Activated CD4-positive, alpha-beta T cell treated with anti-CD3 and anti-CD28 coated beads for 24 hours (primary cell): ENCODE data around the gene ELP1.

ENCODE experiments used
- DNase-seq, 2 donors: peaks; one replicate each; pipeline ENCODE4 v3.0.0-alpha.2; 2020; ENCODE audit warnings: low read depth in 2 of 2

Gene ELP1

DNA sequence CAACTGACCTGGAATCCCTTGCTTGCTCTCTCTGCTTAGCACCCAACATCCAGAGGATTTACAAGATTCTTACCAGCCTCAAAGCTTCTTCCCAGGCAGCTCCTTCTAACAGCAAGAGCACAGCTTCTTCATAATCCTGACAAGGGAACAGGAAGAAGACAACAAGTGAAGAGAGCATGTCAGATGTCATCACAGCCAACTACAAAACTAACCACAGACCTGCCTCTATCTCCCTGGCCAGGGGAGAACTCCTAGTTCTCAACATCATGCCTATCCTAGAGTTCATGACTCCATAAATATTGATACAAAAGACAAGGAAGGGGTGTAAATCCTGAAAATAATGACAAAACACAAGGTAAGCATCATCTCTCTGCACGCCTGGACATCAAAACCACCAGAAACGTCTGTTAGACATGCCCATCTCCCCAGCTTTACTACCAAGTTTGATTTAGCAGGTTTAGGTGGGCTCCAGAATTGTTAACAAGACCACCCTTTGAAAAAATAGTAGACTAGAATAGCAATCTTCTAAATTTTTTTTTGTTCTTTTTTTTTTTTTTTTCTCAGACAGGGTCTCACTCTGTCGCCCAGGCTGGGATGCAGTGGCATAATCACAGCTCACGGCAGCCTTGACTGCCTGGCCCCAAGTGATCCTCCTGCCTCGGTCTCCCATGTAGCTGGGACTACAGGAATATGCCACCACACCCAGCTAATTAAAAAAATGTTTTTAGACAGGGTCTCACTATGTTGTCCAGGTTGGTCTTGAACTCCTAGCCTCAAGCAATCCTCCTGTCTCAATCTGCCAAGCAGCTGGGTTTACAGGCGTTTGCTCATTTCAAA is 51.7 kb downstream of the ELP1 start:
- DNase-seq: no peak

- no peak for DNase-seq
Measured at GRCh38 chr9:108880738-108881316, 53.1 kb downstream of the ELP1 start.

GRCh38 chr9:108877524-108877923 is 56.4 kb downstream of the ELP1 start:
- DNase-seq: no peak

GRCh38 chr9:108876425-108876824 is 57.5 kb downstream of the ELP1 start:
- no peak for DNase-seq

- no peak for DNase-seq
Measured at GRCh38 chr9:108874058-108874788, 59.7 kb downstream of the ELP1 start.

- no peak for DNase-seq
Measured at GRCh38 chr9:108869092-108869725, 64.7 kb downstream of the ELP1 start.

- DNase-seq: no peak
Measured at GRCh38 chr9:108867829-108868228, 66.1 kb downstream of the ELP1 start.

GRCh38 chr9:108867116-108867515 is 66.8 kb downstream of the ELP1 start:
- DNase-seq: no peak

DNA sequence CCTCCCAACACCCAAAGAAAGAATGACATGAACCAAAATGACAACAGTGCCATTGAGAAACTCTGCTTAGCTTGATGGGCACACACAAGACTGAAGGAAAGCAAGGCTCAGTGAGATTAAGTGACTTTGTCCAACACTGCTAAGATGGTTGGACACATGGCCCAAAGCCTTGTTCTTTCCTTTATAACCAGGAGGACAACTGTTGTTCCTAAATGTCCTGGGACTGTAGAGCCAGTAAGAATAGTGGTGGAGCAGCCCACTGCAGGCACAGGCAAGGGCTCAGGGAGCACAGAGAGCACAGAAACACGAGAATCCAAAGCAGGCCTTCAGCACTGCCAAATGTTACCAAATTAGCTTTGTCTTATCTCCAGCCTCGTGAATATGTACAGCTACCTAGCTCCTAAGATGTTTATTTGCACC is 67.9 kb downstream of the ELP1 start:
- no peak for DNase-seq

DNA sequence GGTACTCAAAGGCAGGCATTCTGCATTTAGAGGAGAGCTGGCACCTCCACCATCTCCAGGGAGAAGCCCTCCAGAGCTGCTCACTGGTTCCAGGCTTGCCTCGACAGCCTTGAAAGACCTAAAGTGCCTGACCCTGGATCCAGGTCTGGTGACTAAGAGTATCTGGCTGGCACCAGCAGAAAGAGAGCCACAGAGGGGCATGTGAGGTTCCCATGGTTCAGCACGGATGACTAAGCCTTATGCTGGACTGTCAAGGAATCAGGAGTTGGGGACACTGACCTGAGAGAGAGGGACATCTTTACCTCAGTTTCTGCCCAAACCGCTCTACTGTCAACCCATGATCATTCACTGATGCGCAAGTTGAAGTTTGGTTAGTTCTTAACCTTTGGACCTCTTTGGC is 68.9 kb downstream of the ELP1 start:
- no peak for DNase-seq

- DNase-seq: no peak
Measured at GRCh38 chr9:108864446-108864845, 69.5 kb downstream of the ELP1 start.

DNA sequence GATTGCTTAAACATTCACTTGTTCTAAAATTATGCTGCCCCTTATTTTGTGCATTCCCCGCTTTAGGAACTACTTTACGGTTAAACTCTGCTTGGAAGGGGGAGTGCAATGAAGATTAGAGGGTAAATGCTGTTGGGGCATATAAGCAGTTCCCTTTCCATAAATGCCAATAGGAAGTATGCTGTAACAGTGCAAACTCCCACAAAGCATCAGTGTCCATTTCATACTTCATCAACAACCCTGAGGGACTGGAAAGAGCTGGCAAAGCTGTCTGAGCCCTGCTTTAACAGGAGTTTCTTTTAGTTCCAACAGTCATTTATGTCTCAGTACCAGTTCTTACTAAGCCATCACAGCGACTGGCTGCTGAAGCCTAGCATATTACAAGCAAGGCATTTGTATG is 70.0 kb downstream of the ELP1 start:
- no peak for DNase-seq

GRCh38 chr9:108861997-108862396 is 71.9 kb downstream of the ELP1 start, which contains the start of gene ACTL7A:
TSS of gene ACTL7A (plus strand) at chr9:108862266. CDS start at chr9:108862323, 57 bp downstream.
- DNase-seq: no peak

DNA sequence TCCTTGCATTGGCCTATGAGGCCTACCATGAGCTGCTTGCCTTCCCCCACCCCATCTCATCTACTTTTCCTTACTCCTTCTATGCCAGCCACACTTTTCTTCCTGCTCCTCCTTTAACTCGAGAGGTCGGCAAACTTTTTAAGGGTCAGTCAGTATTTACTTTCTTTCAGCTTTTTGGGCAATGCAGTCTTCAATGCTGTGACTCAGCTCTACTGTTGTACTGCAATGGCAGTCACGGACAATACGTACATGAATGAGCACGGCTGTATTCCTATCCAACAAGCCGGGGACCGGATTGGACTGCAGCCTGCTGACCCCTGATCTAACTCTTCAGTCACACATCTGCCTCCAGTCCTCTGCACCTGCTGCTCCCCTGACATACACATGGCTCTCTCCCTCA is 72.5 kb downstream of the ELP1 start:
- DNase-seq: no peak

DNA sequence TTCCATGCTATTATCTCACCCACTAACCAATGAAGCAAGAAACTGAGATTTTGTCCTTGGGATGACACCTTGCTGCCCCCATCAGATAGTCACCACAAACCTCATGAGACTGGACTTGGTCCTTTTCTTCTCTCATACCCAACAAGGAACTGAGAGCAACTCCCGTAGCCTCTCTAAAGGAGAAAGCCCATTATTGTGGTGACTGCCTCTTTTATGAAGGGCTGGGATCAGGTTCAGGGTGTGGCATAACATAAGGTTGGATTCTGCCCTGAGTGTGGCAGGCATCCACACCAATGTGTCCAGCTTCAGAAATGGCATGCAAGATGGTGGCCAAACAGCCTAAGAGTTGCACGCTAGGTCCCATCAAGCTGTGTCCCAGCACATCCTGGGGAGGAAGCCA is 73.2 kb downstream of the ELP1 start:
- DNase-seq: no peak

GRCh38 chr9:108860354-108860753 is 73.6 kb downstream of the ELP1 start:
- DNase-seq: no peak

- DNase-seq: no peak
Measured at GRCh38 chr9:108859459-108860114, 74.3 kb downstream of the ELP1 start.

DNA sequence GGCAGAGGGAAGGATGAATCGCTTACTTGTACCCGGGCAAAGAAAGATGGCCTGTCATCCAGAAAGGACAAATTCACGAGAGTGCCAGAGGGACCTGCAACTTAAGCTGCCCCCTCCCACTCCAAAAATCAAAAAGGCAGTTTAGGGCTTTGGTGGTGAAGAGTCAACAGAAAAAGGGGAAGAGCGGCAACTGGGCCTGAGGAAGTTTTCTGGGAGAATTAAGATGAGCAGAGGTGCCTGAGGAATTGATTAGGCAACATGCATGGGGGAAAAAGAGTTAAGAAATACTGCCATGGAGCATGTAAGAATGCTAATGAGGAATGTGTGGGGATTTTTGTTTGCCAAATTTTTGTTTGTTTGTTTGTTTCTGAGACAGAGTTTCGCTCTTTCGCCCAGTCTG is 76.4 kb downstream of the ELP1 start:
- DNase-seq: no peak

DNA sequence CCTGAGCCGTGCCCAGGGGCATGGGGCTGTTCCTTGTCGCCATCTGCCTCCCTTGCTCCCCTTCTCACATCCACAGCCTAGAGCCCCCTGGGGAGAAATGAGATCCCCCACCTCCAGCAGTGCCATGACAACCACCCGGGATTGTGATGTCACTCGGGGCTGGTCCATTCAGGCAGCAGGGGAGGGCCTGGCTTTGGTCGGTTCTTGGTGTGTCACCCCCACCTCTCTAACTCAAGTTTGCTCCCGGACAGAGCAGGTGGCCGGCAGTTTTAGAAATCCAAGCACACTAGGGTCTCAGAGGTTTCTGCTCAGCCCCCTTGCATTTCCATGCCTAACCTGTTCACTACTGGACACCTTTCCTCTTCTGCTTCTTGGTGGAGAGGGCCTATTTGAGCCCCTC is 78.0 kb downstream of the ELP1 start, which contains the start of gene ACTL7B:
Gene ACTL7B (minus strand): TSS at position 99 of the 400 bp plus-strand sequence. CDS start 56 bp downstream, at position 43.
- no peak for DNase-seq

DNA sequence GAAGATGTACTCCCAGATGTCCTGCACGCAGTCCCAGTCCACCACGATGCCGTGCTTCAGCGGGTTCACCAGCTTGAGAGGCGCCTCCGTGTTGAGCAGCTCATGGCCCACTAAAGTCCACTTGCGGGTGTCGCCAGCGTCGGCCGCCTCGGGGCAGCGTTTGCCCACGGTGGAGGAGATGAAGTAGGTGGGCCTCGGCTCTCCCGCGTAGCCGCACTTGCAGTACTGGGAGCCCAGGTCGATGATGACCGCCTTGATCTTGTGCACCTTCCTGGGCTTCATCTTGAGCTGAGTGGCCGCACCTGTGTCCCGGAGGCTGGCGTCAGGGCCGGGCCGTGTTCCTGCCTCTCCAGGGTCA is 78.4 kb downstream of the ELP1 start:
- DNase-seq: no peak

- DNase-seq: no peak
Measured at GRCh38 chr9:108854641-108855528, 79.0 kb downstream of the ELP1 start.
